GM18861 (cell line): ENCODE measurements around the gene ISL2.

Experiments used
- ATAC-seq: cut with Tn5 transposase; IDR thresholded peaks from one replicate; pipeline ENCODE4 v1.9.1; 2021; ENCODE audit not compliant: unreplicated experiment

ISL2 gene

GRCh38 chr15:76341366-76342057, 4.9 kb downstream of the ISL2 start:
- no peak for ATAC-seq

GRCh38 chr15:76342058-76342381, 5.4 kb downstream of the ISL2 start:
- no peak for ATAC-seq

GRCh38 chr15:76342382-76343201, 6.0 kb downstream of the ISL2 start:
- no peak for ATAC-seq

DNA sequence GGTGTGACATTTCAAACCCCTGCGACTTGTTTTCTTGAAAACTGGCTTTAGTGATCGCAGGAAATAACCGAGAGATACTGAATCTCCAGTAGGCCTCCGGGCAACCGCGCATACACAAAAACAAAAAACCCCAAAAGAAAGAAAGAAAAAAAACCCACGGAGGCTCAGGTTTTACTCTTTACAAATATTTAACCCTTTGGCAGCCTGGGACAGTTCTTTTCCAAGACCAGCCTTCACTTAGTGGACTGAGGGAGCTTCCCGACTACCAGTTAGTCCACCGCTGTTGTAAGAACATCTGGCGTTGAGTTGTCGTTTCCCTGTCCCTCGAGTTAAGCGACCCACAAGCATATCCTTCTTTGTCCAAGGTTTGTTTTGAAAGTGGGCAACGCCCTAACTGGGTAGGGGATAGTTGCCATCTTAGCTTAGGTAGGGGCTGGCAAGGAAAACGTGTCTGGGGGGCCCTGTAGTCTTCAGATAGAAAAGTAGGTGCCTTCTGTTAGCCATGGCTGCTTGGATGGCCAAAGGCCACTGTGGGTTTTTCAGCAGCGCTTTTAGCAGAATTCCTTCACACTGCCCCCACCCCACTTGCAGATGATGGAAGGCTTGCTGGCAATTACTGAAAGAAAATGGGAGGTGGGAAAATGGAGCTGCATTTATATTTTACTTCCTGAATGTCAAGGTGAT, 6.9 kb downstream of the ISL2 start:
- ATAC-seq, result no peak

DNA sequence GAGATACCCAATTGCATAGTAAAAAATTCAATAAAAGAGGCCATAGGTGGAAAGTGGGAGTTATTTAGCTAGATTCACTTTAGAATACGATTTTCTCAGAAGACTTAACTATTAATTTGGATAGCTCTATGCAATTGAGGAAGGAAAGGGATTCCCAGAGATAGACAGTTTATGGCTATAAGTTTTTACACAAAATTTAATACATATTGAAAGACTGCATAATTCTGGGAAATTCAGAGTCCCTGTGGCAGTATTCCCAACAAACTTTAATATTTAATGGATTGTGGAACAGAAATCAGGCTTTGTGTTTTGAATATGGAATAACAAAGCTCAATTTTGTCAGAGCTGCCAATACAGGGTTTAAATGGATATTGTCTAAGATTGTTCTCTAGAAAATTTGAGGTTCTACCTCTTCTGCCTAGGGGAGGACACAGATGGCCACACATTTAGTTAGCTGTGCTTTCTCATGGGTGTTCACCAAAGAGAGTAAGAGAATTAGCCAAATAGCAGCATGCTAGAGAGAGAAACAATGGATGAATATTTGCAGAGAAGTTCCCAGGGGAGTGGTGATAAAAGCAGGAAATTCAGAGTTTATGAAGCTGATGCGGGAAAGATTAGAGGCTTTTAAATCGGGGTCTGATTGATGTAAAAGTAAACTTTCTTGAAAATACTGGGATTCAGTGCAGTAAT, 8.5 kb downstream of the ISL2 start:
- ATAC-seq, result no peak

- no peak for ATAC-seq
These were observed 9.0 kb downstream of the ISL2 start for GRCh38 chr15:76345583-76345879.

DNA sequence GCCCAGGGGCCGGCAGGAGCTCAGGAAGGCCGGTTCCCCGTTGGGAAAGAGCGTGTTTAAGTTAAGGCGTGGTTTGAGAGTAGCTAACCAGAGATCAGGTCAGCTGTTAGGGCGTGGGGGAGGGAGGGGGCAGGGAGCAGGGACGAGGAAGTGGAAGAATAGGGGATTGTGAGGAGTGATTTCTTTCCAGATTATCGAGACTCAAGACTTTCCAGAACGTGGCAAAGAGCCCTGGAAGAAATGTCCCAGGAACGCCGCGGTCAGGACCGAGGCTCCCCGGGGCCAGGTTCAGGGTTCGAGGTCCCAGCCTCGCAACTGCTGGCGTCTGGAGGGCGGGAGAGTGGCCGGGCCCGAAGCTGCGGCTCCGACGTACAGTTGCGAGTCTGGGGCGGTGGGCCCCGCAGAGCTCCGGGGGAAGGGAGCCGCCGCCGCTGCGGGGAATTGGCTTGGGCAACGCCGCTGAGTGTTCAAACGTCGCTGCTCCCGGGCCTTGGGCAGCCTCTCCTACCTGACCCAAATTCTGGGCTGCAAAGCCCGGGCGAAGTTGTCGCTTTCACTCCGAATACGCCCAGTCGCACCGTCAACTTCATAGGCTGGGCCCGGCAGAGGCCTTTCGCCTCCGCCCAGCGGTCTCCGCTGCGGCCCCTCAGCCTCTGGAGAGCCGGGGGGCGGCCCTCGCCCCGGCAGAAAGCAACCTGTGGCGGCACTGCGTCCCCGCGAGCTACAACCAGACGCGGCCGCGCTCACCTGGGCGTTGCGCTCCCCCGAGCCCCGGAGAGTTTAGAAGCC, 9.5 kb downstream of the ISL2 start:
- ATAC-seq, result no peak

GRCh38 chr15:76346669-76347481, 10.3 kb downstream of the ISL2 start:
- no peak for ATAC-seq

DNA sequence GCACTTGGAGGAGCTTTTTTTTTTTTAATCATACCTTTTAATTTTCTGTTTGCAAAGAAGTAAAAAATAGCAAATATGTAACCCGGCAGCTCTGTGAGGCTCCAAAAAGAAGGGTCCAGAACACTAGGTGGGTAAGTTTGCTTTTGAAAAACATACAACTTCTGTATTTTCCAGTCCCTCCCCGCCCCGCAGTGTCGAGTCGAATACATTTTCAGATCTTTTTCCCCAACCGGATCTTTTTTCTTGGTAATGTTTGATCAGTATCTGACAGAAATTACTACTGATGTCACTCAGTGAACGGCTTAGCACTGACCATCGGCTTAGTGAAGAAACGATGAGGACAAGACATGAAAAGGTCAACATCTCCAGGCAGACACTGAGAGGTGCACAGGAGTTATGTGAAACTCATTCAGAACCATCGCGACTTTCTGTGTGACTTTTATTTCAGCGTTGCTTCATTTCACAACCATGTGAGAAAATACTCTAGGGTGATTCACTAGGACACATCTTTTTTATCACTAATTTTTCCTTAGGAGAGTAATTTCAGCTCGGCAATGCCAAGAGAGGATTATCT, 11.0 kb downstream of the ISL2 start:
- ATAC-seq, result no peak

- ATAC-seq, result no peak
These were observed 12.9 kb downstream of the ISL2 start for GRCh38 chr15:76349301-76350070.

DNA sequence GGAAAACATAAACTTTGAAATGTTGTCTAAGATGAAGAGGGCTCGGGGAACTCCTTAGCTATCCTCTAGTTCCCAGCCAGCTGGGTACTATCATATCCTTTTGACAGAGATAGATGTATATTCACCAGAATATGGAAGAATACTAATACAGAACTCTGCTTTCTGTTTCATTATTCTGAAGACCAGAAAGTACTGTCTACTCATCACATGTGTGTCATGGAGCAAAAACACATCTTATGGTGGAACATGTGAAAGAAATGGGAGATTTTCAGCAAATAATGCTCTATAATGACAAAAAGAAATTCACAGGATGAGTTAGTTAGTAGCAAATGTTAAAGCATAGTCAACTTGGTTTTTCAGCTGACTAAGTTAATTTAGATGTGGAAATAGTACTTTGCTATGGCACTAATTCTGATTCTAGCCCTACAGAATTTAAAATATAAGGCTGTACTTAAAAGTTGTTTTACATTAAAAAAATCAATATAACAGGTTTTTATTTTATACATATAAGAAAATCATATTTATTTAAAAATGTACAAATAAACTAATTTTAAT, 16.5 kb downstream of the ISL2 start:
- no peak for ATAC-seq

DNA sequence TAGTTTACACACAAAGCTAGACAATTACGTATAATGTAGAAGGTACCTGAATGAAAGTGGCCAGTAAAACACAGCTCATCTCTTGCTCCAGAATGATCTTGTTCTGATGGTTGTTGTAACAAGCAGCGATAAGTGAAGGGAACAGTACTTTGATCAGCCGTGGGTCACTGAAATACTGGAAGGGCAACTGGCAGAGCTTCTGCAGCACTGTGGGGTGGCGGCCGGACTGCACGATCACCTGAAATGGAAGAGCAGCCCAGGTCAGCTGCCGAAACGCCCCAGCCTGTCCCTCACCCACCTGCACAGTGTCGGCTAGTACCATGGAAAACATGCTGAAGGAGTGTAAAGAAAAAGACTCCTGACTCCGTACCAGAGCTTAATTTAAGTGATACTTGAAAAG, 17.3 kb downstream of the ISL2 start:
- ATAC-seq, result no peak

- ATAC-seq, result no peak
These were observed 18.4 kb downstream of the ISL2 start for GRCh38 chr15:76354823-76355440.

GRCh38 chr15:76358453-76358852, 21.9 kb downstream of the ISL2 start:
- no peak for ATAC-seq

GRCh38 chr15:76359152-76359551, 22.6 kb downstream of the ISL2 start:
- no peak for ATAC-seq

DNA sequence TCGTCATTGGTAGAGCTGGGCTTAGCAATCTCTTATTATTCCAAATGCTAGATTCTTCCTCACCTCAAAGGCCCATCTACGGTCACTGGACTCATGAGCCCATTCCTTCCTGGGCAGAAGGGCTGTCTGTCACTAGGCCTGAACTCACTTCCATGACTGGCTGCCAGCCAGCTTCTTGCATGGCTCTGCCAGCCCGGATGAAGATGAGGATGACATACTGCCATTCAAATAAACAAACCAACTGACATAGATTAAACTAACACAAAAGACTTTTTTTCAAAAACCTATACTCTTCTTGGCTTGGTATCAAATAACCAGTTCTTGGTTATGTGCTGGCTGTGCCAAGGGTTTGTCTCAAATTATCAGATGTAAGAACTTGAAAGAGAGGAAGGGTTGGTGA, 23.8 kb downstream of the ISL2 start:
- no peak for ATAC-seq

GRCh38 chr15:76363251-76363650, 26.7 kb downstream of the ISL2 start:
- no peak for ATAC-seq

- ATAC-seq, result no peak
These were observed 30.1 kb downstream of the ISL2 start for GRCh38 chr15:76366714-76367113.
